KOPT-K1 (cell line): ENCODE measurements around the gene ZMYM1.
A peak's percentile ranks its signal among the peaks of the same experiment; 100 is the strongest.

Source experiments
- H3K27ac ChIP-seq: fragments of 200-600 bp; sonication (generic); 2 replicates; pipeline ENCODE4 v1.5.1; 2016; ENCODE audit warnings: antibody characterized with exemption, mild to moderate bottlenecking, low read depth, low read length; ENCODE audit not compliant: poor library complexity, severe bottlenecking
- H3K36me3 ChIP-seq: fragments of 200-600 bp; sonication (generic); 2 replicates; pipeline ENCODE4 v1.5.1; 2017; ENCODE audit warnings: antibody characterized with exemption, mild to moderate bottlenecking, low read length, moderate library complexity; ENCODE audit not compliant: insufficient read depth
- H3K9me3 ChIP-seq: fragments of 200-600 bp; sonication (generic); 2 replicates; pipeline ENCODE4 v1.5.1; 2017; ENCODE audit warnings: antibody characterized with exemption, low read length, mild to moderate bottlenecking; ENCODE audit not compliant: insufficient read depth, poor library complexity, severe bottlenecking

ZMYM1 gene

GRCh38 chr1:35079003-35079930 is at the start of gene ZMYM1:
Gene ZMYM1 (plus strand): TSS chr1:35079385. CDS start chr1:35093988, 14,603 bp downstream.
- H3K9me3 ChIP-seq: peaks cover 6% of the 10 kb centered on the region
- peak within 1 kb of the TSS; percentile 76 for H3K27ac ChIP-seq
- peaks cover 8% of the 10 kb centered on the region; the same call in 1 of the 2 replicates for H3K36me3 ChIP-seq

GRCh38 chr1:35029761-35030160 is 49.4 kb upstream of the ZMYM1 start:
- Histone ChIP-seq H3K36me3 (peaks cover 9% of the 10 kb centered on the region), H3K9me3 (peaks cover 13% of the 10 kb centered on the region), H3K27ac (no peak overlapping the region)

- peak overlapping the region; percentile 82 for H3K27ac ChIP-seq
Measured at GRCh38 chr1:35030338-35030737, 48.8 kb upstream of the ZMYM1 start.

GRCh38 chr1:35030756-35031446 is 48.3 kb upstream of the ZMYM1 start:
- Histone ChIP-seq H3K9me3 (peaks cover 13% of the 10 kb centered on the region), H3K27ac (peak overlapping the region; percentile 82), H3K36me3 (peaks cover 9% of the 10 kb centered on the region)

More at GRCh38 chr1:35030338-35030737, 48.8 kb upstream of the ZMYM1 start:
- Histone ChIP-seq H3K36me3 (peaks cover 9% of the 10 kb centered on the region), H3K9me3 (peaks cover 13% of the 10 kb centered on the region)

- Histone ChIP-seq H3K36me3 (peaks cover under 1% of the 10 kb centered on the region; the same call in 1 of the 2 replicates), H3K9me3 (peaks cover 13% of the 10 kb centered on the region), H3K27ac (no peak overlapping the region)
Measured at GRCh38 chr1:35032384-35032739, 46.8 kb upstream of the ZMYM1 start.

- H3K27ac ChIP-seq: no peak overlapping the region
- H3K9me3 ChIP-seq: peaks cover 13% of the 10 kb centered on the region
- H3K36me3 ChIP-seq: no peaks in the 10 kb centered on the region
Measured at GRCh38 chr1:35033346-35033745, 45.8 kb upstream of the ZMYM1 start.

- no peak overlapping the region for H3K27ac ChIP-seq
- H3K36me3 ChIP-seq: no peaks in the 10 kb centered on the region
- H3K9me3 ChIP-seq: peaks cover 13% of the 10 kb centered on the region
Measured at GRCh38 chr1:35036621-35037020, 42.6 kb upstream of the ZMYM1 start.

GRCh38 chr1:35037206-35037605 is 42.0 kb upstream of the ZMYM1 start:
- Histone ChIP-seq H3K27ac (no peak overlapping the region), H3K9me3 (peaks cover 13% of the 10 kb centered on the region), H3K36me3 (no peaks in the 10 kb centered on the region)

- Histone ChIP-seq H3K27ac (no peak overlapping the region), H3K36me3 (no peaks in the 10 kb centered on the region), H3K9me3 (peaks cover 2% of the 10 kb centered on the region)
Measured at GRCh38 chr1:35038723-35039122, 40.5 kb upstream of the ZMYM1 start.

- Histone ChIP-seq H3K9me3 (no peaks in the 10 kb centered on the region), H3K27ac (no peak overlapping the region), H3K36me3 (no peaks in the 10 kb centered on the region)
Measured at GRCh38 chr1:35043498-35043897, 35.7 kb upstream of the ZMYM1 start.

- Histone ChIP-seq H3K36me3 (no peaks in the 10 kb centered on the region), H3K9me3 (no peaks in the 10 kb centered on the region), H3K27ac (no peak overlapping the region)
Measured at GRCh38 chr1:35044431-35044830, 34.8 kb upstream of the ZMYM1 start.

- Histone ChIP-seq H3K9me3 (no peaks in the 10 kb centered on the region), H3K36me3 (no peaks in the 10 kb centered on the region), H3K27ac (no peak overlapping the region)
Measured at GRCh38 chr1:35046730-35047129, 32.5 kb upstream of the ZMYM1 start.

GRCh38 chr1:35047188-35047858 is 31.9 kb upstream of the ZMYM1 start:
- Histone ChIP-seq H3K9me3 (no peaks in the 10 kb centered on the region), H3K36me3 (no peaks in the 10 kb centered on the region), H3K27ac (no peak overlapping the region)

- Histone ChIP-seq H3K36me3 (no peaks in the 10 kb centered on the region), H3K27ac (no peak overlapping the region), H3K9me3 (no peaks in the 10 kb centered on the region)
Measured at GRCh38 chr1:35049116-35049515, 30.1 kb upstream of the ZMYM1 start.

- no peaks in the 10 kb centered on the region for H3K9me3 ChIP-seq
Measured at GRCh38 chr1:35053433-35053832, 25.8 kb upstream of the ZMYM1 start.

More at GRCh38 chr1:35053433-35053832, 25.8 kb upstream of the ZMYM1 start:
- no peaks in the 10 kb centered on the region for H3K36me3 ChIP-seq
- no peak overlapping the region for H3K27ac ChIP-seq
